ENCODE measurements around the gene MARCHF5. TPM values are rescaled to one million over a fixed set of nuclear protein-coding genes. Genes with fewer than 3 reads are reported as not detected.

The MARCHF5 gene
- total RNA-seq (2014; rRNA removed; shearing (Covaris generic)): 12.5 and 24.0 TPM in 2 replicates

- DNase-seq (ENCODE audit: low spot score): peak; percentile 93
Observed at GRCh38 chr10:92290837-92291615, at the start of gene MARCHF5, which contains the start of gene CPEB3. Gene MARCHF5, plus strand, starts transcription at chr10:92291167. Its CDS starts 328 bp downstream, at chr10:92291495. Gene CPEB3, minus strand, starts transcription at chr10:92291078. Its CDS starts 50,728 bp downstream, at chr10:92240350.

- no peak for DNase-seq (ENCODE audit: low spot score)
Observed at GRCh38 chr10:92241501-92241900, 49.5 kb upstream of the MARCHF5 start.

GRCh38 chr10:92242380-92242779 is 48.6 kb upstream of the MARCHF5 start:
- DNase-seq (ENCODE audit: low spot score): no peak

GRCh38 chr10:92242910-92243671 is 47.9 kb upstream of the MARCHF5 start:
- no peak for DNase-seq (ENCODE audit: low spot score)

GRCh38 chr10:92244796-92245195 is 46.2 kb upstream of the MARCHF5 start:
- DNase-seq (ENCODE audit: low spot score): no peak

- no peak for DNase-seq (ENCODE audit: low spot score)
Observed at GRCh38 chr10:92248566-92248965, 42.4 kb upstream of the MARCHF5 start.

- DNase-seq (ENCODE audit: low spot score): no peak
Observed at GRCh38 chr10:92263396-92263795, 27.6 kb upstream of the MARCHF5 start.

GRCh38 chr10:92264249-92264648 is 26.7 kb upstream of the MARCHF5 start:
- DNase-seq (ENCODE audit: low spot score): no peak

GRCh38 chr10:92265687-92266258 is 25.2 kb upstream of the MARCHF5 start:
- no peak for DNase-seq (ENCODE audit: low spot score)

GRCh38 chr10:92267343-92267742 is 23.6 kb upstream of the MARCHF5 start:
- peak; percentile 2 for DNase-seq (ENCODE audit: low spot score)

GRCh38 chr10:92268748-92269147 is 22.2 kb upstream of the MARCHF5 start:
- no peak for DNase-seq (ENCODE audit: low spot score)

GRCh38 chr10:92274071-92274470 is 16.9 kb upstream of the MARCHF5 start:
- DNase-seq (ENCODE audit: low spot score): no peak

GRCh38 chr10:92278996-92279696 is 11.8 kb upstream of the MARCHF5 start:
- no peak for DNase-seq (ENCODE audit: low spot score)

GRCh38 chr10:92284112-92284704 is 6.8 kb upstream of the MARCHF5 start:
- DNase-seq (ENCODE audit: low spot score): no peak

GRCh38 chr10:92290076-92290836 is 711 bp upstream of the MARCHF5 start:
- DNase-seq (ENCODE audit: low spot score): peak; percentile 51

- peak; percentile 10 for DNase-seq (ENCODE audit: low spot score)
Observed at GRCh38 chr10:92291616-92291865, 574 bp downstream of the MARCHF5 start.

GRCh38 chr10:92291921-92292845 is 1.2 kb downstream of the MARCHF5 start:
- peak; percentile 48 for DNase-seq (ENCODE audit: low spot score)

- no peak for DNase-seq (ENCODE audit: low spot score)
Observed at GRCh38 chr10:92298487-92298886, 7.5 kb downstream of the MARCHF5 start.

- DNase-seq (ENCODE audit: low spot score): no peak
Observed at GRCh38 chr10:92303096-92303495, 12.1 kb downstream of the MARCHF5 start.

- no peak for DNase-seq (ENCODE audit: low spot score)
Observed at GRCh38 chr10:92304061-92304460, 13.1 kb downstream of the MARCHF5 start.

All from A172 (cell line).